Upper lobe of left lung (tissue), 6 donors: ENCODE data around the gene SPTBN1. TPM values are rescaled to one million over a fixed set of nuclear protein-coding genes. Genes with fewer than 3 reads are reported as not detected.

Source experiments
- ATAC-seq, 2 donors: fragments of 200-7000 bp; cut with Tn5 transposase; one replicate each; pipeline ENCODE4 v1.9.1; 2022; ENCODE audit warnings: mild to moderate bottlenecking in 2 of 2, moderate library complexity in 2 of 2; ENCODE audit not compliant: low FRiP score in 2 of 2
- DNase-seq, 2 donors: peaks; one replicate each; pipeline ENCODE4 v3.0.0-alpha.2; 2019 to 2020
- H3K27ac ChIP-seq, 4 donors: fragments of 200-600 bp; sonication (generic); one replicate each; pipeline ENCODE4 v1.5.1; 2016 to 2019
- H3K27me3 ChIP-seq, 4 donors: fragments of 200-600 bp; sonication (generic); one replicate each; pipeline ENCODE4 v1.5.1; 2017 to 2019
- H3K36me3 ChIP-seq, 4 donors: fragments of 200-600 bp; sonication (generic); one replicate each; pipeline ENCODE4 v1.5.1; 2016 to 2019
- H3K4me1 ChIP-seq, 4 donors: fragments of 200-600 bp; sonication (generic); one replicate each; pipeline ENCODE4 v1.5.1; 2018 to 2019
- H3K4me3 ChIP-seq, 4 donors: fragments of 200-600 bp; sonication (generic); one replicate each; pipeline ENCODE4 v1.5.1; 2017 to 2019; ENCODE audit warnings: mild to moderate bottlenecking in 2 of 4, moderate library complexity in 1 of 4
- H3K9me3 ChIP-seq, 4 donors: fragments of 200-600 bp; sonication (generic); one replicate each; pipeline ENCODE4 v1.5.1; 2018 to 2019
- EP300 ChIP-seq, 4 donors: sonication (generic); formaldehyde crosslinking; IDR thresholded peaks; one replicate each; pipeline ENCODE4 v1.5.1; 2017; ENCODE audit warnings: antibody characterized with exemption in 4 of 4, control low read depth in 2 of 4
- POLR2A ChIP-seq, 4 donors: fragments of 450-650 bp; IDR thresholded peaks; one replicate each; pipeline ENCODE4 v1.5.1; 2016 to 2017; ENCODE audit warnings: antibody characterized with exemption in 4 of 4, mild to moderate bottlenecking in 2 of 4
- POLR2AphosphoS5 ChIP-seq, 2 donors: sonication (generic); formaldehyde crosslinking; IDR thresholded peaks; one replicate each; pipeline ENCODE4 v1.5.1; 2017; ENCODE audit warnings: antibody characterized with exemption in 2 of 2
- WGBS, 2 donors: methylation state at CpG; one replicate each; pipeline ENCODE4 v1.1.5; 2017 to 2018; 5-methylcytosine and 5-hydroxymethylcytosine counted together
- total RNA-seq, 6 donors: library from RNA; depleted of rRNA in 4 of 6; stranded (reverse); fragments of >200 nt in 4 of 6; gene quantifications; one replicate each; pipeline versions ENCODE4 v1.1.0 to v1.2.1, GENCODE V29; 2016 to 2021
- TF ChIP-seq, protein P1 (sequence below), 6 experiments: fragments of 450-650 bp in 4 of 6; fragments of 200-600 bp in 2 of 6; sonication (generic) in 2 of 6; IDR thresholded peaks; one replicate each; pipeline ENCODE4 v1.5.1; 2016 to 2019; ENCODE audit warnings: antibody characterized with exemption in 6 of 6
- donor health status: DM: no; HTN: no; CAD: no; lungs with moderate emphysema.
- donor health status: DM: no; HTN: yes; CAD: no; lungs with severe emphysema.

SPTBN1 gene
- total RNA-seq, 6 donors from 2014 or later = 449 to 911 (median 654) TPM

DNA sequence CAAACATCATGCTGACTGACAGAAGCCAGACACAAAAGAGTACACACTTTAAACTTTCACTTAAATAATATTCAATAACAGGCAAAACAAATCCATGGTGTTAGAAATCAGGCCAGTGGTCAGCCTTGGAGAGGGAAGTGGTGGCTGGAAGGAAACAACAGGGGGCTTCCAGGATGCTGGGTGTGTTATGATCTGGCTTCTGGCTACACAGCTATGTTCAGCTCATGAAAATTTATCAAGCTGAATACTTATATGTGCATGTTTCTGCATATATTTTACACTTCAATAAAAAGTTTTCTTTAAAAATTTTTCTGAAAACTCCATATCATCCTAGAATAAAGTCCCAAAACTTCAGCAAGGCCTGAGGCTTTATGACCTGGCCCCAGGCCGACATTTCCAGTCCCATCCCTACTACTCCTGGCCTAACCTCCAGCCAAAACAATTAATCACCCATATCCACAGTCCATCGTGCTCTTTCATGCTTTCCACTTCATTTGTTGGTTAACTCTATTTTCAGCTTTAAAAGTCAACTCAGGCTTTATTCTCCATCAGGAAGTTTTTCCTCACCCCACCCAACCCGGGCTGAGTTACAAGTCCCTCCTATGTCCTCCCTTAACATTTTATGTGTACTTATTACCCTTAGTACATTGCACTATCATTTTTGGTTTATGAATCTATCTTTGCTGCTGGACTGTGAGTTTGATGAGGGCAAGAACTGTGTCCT, 27.9 kb upstream of the SPTBN1 start:
- ATAC-seq (peak in 1 of 2 donors; percentile 70), DNase-seq (no peak)
- H3K4me1 ChIP-seq = peaks cover 55 to 64% (median 58%) of the 10 kb centered on the region in 4 donors
- WGBS, 2 donors = 32 to 51% methylated on average over 3 of the region's 3 CpGs
- H3K4me3 ChIP-seq = no peak overlapping the region
- H3K27ac ChIP-seq = peak overlapping the region; percentile 62 to 94 (median 82)
- TF ChIP-seq POLR2A (IDR thresholded peaks at IDR 0.05) = no peak
- peak in 1 of 2 donors; percentile 14 for TF ChIP-seq POLR2AphosphoS5 (IDR thresholded peaks at IDR 0.05)
- TF ChIP-seq, protein P1, sequence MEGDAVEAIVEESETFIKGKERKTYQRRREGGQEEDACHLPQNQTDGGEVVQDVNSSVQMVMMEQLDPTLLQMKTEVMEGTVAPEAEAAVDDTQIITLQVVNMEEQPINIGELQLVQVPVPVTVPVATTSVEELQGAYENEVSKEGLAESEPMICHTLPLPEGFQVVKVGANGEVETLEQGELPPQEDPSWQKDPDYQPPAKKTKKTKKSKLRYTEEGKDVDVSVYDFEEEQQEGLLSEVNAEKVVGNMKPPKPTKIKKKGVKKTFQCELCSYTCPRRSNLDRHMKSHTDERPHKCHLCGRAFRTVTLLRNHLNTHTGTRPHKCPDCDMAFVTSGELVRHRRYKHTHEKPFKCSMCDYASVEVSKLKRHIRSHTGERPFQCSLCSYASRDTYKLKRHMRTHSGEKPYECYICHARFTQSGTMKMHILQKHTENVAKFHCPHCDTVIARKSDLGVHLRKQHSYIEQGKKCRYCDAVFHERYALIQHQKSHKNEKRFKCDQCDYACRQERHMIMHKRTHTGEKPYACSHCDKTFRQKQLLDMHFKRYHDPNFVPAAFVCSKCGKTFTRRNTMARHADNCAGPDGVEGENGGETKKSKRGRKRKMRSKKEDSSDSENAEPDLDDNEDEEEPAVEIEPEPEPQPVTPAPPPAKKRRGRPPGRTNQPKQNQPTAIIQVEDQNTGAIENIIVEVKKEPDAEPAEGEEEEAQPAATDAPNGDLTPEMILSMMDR (IDR thresholded peaks at IDR 0.05) = no peak
- TF ChIP-seq EP300 (IDR thresholded peaks at IDR 0.05) = peak in 1 of 4 donors; percentile 6
- H3K27me3 ChIP-seq = no peaks in the 10 kb centered on the region
- no peaks in the 10 kb centered on the region for H3K9me3 ChIP-seq
- H3K36me3 ChIP-seq = no peaks in the 10 kb centered on the region

DNA sequence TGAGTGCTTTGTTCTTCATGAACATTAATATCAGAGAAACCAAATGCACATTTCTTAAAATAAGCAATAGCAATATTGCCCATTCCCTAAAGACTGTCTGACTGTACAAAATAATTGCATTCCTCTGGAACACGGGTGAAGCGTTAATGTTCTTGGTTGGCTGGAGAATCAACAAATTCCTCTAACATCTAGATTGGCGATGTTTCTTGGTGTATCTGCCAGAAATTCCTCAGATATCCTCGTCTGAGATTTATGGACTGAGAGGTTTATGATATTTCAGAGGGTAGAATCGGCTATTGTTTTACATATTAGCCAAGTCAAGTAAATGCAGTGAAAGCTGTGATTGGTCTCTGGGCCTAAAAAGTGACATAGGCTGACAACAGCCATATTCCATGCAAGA, 27.1 kb upstream of the SPTBN1 start:
- Histone ChIP-seq H3K27ac (peak overlapping the region; percentile 75 to 94 (median 88)), H3K4me3 (no peak overlapping the region), H3K9me3 (no peaks in the 10 kb centered on the region), H3K36me3 (no peaks in the 10 kb centered on the region), H3K4me1 (peaks cover 58 to 72% (median 63%) of the 10 kb centered on the region in 4 donors), H3K27me3 (no peaks in the 10 kb centered on the region)
- 53 to 65% methylated on average over 5 of the region's 5 CpGs for WGBS, 2 donors
- no peak for TF ChIP-seq EP300 (IDR thresholded peaks at IDR 0.05)
- TF ChIP-seq POLR2A (IDR thresholded peaks at IDR 0.05) = no peak
- TF ChIP-seq POLR2AphosphoS5 (IDR thresholded peaks at IDR 0.05) = no peak
- TF ChIP-seq, protein P1 (IDR thresholded peaks at IDR 0.05) = no peak
- ATAC-seq (peak in 1 of 2 donors; percentile 18), DNase-seq (no peak)

DNA sequence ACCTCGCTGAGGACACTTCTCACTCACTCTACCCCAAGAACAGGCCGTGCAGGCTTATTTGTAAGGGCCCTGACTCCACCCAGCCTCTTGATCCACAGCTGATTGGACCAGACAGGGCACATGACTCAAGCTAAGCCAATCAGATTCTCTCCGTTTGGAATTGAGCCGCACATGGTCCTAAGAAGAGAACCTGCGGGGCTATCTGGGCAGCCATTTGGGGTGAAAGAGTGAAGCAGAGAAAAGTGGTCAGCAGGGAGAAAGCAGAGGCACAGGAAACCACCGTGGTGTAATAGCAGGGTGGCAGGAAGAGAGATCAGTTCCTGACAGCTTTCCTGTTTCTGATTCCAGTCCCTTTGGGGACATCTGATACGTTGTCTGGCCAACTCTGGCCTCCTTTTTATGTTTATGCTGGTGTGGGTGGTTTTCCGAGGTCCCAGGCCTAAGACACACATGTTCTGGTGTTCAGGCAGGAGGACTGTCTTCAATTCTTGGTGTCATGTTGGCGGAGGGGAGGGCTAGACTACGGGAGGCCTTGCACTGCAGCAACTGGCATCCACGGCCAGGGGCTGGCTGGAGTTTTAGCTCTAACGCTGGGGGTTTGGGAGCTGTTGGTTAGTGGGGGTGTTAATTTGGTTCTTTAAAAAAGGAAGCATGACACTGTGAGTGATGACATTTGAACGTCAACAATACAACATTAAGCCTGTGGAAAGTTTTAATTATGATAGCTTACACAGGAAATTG, 26.1 kb upstream of the SPTBN1 start:
- Histone ChIP-seq H3K27me3 (no peaks in the 10 kb centered on the region), H3K27ac (peak overlapping the region; percentile 75 to 94 (median 88)), H3K4me1 (peaks cover 67 to 75% (median 71%) of the 10 kb centered on the region in 4 donors), H3K9me3 (no peaks in the 10 kb centered on the region), H3K4me3 (no peak overlapping the region), H3K36me3 (no peaks in the 10 kb centered on the region)
- DNase-seq = no peak
- WGBS, 2 donors = 42 to 46% methylated on average over 13 of the region's 13 CpGs
- peak in 1 of 2 donors; percentile 21 for ATAC-seq
- TF ChIP-seq EP300 (IDR thresholded peaks at IDR 0.05) (peak in 2 of 4 donors; percentile 76), POLR2AphosphoS5 (IDR thresholded peaks at IDR 0.05) (peak; percentile 60 to 69), POLR2A (IDR thresholded peaks at IDR 0.05) (no peak)
- TF ChIP-seq, protein P1 (IDR thresholded peaks at IDR 0.05) = no peak

DNA sequence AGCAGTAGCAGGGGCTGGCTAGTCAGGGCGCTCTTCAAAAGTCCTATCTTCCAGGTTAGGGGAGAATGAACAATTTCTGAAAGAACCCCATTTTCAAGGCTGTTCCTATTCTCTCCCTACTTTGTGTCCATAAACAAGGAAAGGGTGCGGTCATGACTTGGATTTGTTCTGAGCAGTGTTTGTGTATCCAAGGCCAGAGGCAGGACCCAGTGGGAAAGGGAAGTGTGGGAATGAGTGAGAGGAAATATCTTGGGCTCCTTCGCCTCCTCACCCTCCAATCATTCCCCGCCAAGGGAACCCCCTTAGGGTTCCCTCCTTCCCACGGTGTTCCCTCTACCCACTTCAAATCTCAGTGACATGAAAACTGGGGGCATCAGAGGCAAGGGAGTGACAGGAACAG, 25.5 kb upstream of the SPTBN1 start:
- ATAC-seq (peak in 1 of 2 donors; percentile 42), DNase-seq (no peak)
- 43 to 69% methylated on average over 5 of the region's 5 CpGs for WGBS, 2 donors
- Histone ChIP-seq H3K4me3 (no peak overlapping the region), H3K36me3 (no peaks in the 10 kb centered on the region), H3K27me3 (no peaks in the 10 kb centered on the region), H3K4me1 (peaks cover 74 to 81% (median 78%) of the 10 kb centered on the region in 4 donors), H3K27ac (peak overlapping the region; percentile 75 to 94 (median 88)), H3K9me3 (no peaks in the 10 kb centered on the region)
- TF ChIP-seq, protein P1 (IDR thresholded peaks at IDR 0.05) = no peak
- TF ChIP-seq EP300 (IDR thresholded peaks at IDR 0.05) (peak in 2 of 4 donors; percentile 24 to 61), POLR2A (IDR thresholded peaks at IDR 0.05) (no peak), POLR2AphosphoS5 (IDR thresholded peaks at IDR 0.05) (peak; percentile 41 to 79)
